ENCODE measurements around the gene EML1. TPM values are rescaled to one million over a fixed set of nuclear protein-coding genes. Genes with fewer than 3 reads are reported as not detected.

EML1 gene
- polyA plus RNA-seq, 1 donor from 2014 or later = 21.7 TPM

GRCh38 chr14:99791476-99792209 is 1.6 kb upstream of the EML1 start:
- no peaks in the 10 kb centered on the region for H3F3A ChIP-seq (ENCODE audit: insufficient read depth, low read length, poor library complexity, severe bottlenecking)
- H3K4me3 ChIP-seq (ENCODE audit: low read length) = no peak overlapping the region
- no peak overlapping the region for H3K27ac ChIP-seq (ENCODE audit: low read length)
- no peaks in the 10 kb centered on the region for H3K9me3 ChIP-seq (ENCODE audit: low read length)
- H2AFZ ChIP-seq (ENCODE audit: low read depth, low read length) = no peak overlapping the region
- no peaks in the 10 kb centered on the region for H3K36me3 ChIP-seq (ENCODE audit: insufficient read depth, low read length)
- TF ChIP-seq SMC3 (conservative IDR thresholded peaks at IDR 0.05; ENCODE audit: poor library complexity) = no peak
- TF ChIP-seq EP300 (conservative IDR thresholded peaks at IDR 0.05; ENCODE audit: poor library complexity, severe bottlenecking) = no peak
- no peak for TF ChIP-seq CTCF (IDR thresholded peaks at IDR 0.05; ENCODE audit: poor library complexity, severe bottlenecking)
- TF ChIP-seq POLR2AphosphoS5 (IDR thresholded peaks at IDR 0.05) = no peak
- TF ChIP-seq TAF1 (IDR thresholded peaks at IDR 0.05; ENCODE audit: low read depth) = no peak
- no peak for TF ChIP-seq RAD21 (conservative IDR thresholded peaks at IDR 0.05)
- TF ChIP-seq EZH2 (IDR thresholded peaks at IDR 0.05; ENCODE audit: borderline replicate concordance, insufficient read depth, low read length, poor library complexity, severe bottlenecking) = no peak
- TF ChIP-seq MXI1 (conservative IDR thresholded peaks at IDR 0.05; ENCODE audit: poor library complexity, severe bottlenecking) = no peak
- TF ChIP-seq REST (IDR thresholded peaks at IDR 0.05; ENCODE audit: borderline replicate concordance) = no peak
- peaks cover 24% of the 10 kb centered on the region for H3K79me2 ChIP-seq (replicated peaks; ENCODE audit: insufficient read depth, low read length)
- no peaks in the 10 kb centered on the region for H3K9me2 ChIP-seq (ENCODE audit: insufficient read depth, low read length)
- H4K20me1 ChIP-seq (ENCODE audit: insufficient read depth) = no peaks in the 10 kb centered on the region
- no peak overlapping the region for H3K4me2 ChIP-seq (ENCODE audit: low read length)
- H3K27me3 ChIP-seq (ENCODE audit: insufficient read depth, low read depth, low read length) = no peaks in the 10 kb centered on the region
- no peak overlapping the region for H3K9ac ChIP-seq (ENCODE audit: low read length)

- no peaks in the 10 kb centered on the region for H3F3A ChIP-seq (ENCODE audit: insufficient read depth, low read length, poor library complexity, severe bottlenecking)
- no peaks in the 10 kb centered on the region for H4K20me1 ChIP-seq (ENCODE audit: insufficient read depth)
- TF ChIP-seq EZH2 (IDR thresholded peaks at IDR 0.05; ENCODE audit: borderline replicate concordance, insufficient read depth, low read length, poor library complexity, severe bottlenecking) = no peak
- TF ChIP-seq REST (IDR thresholded peaks at IDR 0.05; ENCODE audit: borderline replicate concordance) = no peak
- no peak for TF ChIP-seq SMC3 (conservative IDR thresholded peaks at IDR 0.05; ENCODE audit: poor library complexity)
- TF ChIP-seq CTCF (IDR thresholded peaks at IDR 0.05; ENCODE audit: poor library complexity, severe bottlenecking) = no peak
- no peak for TF ChIP-seq TAF1 (IDR thresholded peaks at IDR 0.05; ENCODE audit: low read depth)
- no peak for TF ChIP-seq POLR2AphosphoS5 (IDR thresholded peaks at IDR 0.05)
- TF ChIP-seq EP300 (conservative IDR thresholded peaks at IDR 0.05; ENCODE audit: poor library complexity, severe bottlenecking) = no peak
- no peak for TF ChIP-seq RAD21 (conservative IDR thresholded peaks at IDR 0.05)
- no peak for TF ChIP-seq MXI1 (conservative IDR thresholded peaks at IDR 0.05; ENCODE audit: poor library complexity, severe bottlenecking)
- no peaks in the 10 kb centered on the region for H3K9me2 ChIP-seq (ENCODE audit: insufficient read depth, low read length)
- H3K9me3 ChIP-seq (ENCODE audit: low read length) = no peaks in the 10 kb centered on the region
- H2AFZ ChIP-seq (ENCODE audit: low read depth, low read length) = no peak overlapping the region
- peak overlapping the region; percentile 60 for H3K4me3 ChIP-seq (ENCODE audit: low read length)
- H3K27me3 ChIP-seq (ENCODE audit: insufficient read depth, low read depth, low read length) = no peaks in the 10 kb centered on the region
- no peak overlapping the region for H3K9ac ChIP-seq (ENCODE audit: low read length)
- peaks cover 29% of the 10 kb centered on the region for H3K79me2 ChIP-seq (replicated peaks; ENCODE audit: insufficient read depth, low read length)
- no peaks in the 10 kb centered on the region for H3K36me3 ChIP-seq (ENCODE audit: insufficient read depth, low read length)
- no peak overlapping the region for H3K27ac ChIP-seq (ENCODE audit: low read length)
- no peak overlapping the region for H3K4me2 ChIP-seq (ENCODE audit: low read length)
Measured at GRCh38 chr14:99792210-99792535, 1.0 kb upstream of the EML1 start.

Data from neural cell (in vitro differentiated cells).